HepG2 (cell line): ENCODE data around the gene CD34. TPM values are rescaled to one million over a fixed set of nuclear protein-coding genes. Genes with fewer than 3 reads are reported as not detected.

Experiments
- ATAC-seq: fragments of 200-7000 bp; cut with Tn5 transposase; 3 replicates; pipeline ENCODE4 v1.9.1; 2020; ENCODE audit warnings: mild to moderate bottlenecking, moderate library complexity
- BruUV-seq: library from RNA; stranded (reverse); fragments of 400-500 nt; replicated peaks from 2 replicates; lab custom pipeline; 2021; lab: Mats Ljungman, UMichigan
- CTCF ChIA-PET: fragments of 300-600 bp; formaldehyde crosslinking; extraction: SDS; loops from one replicate; lab custom pipeline; 2021; ENCODE audit warnings: low total read pairs, inconsistent platforms, low intra/inter-chr PET ratio; lab: Yijun Ruan, JAX
- POLR2A ChIA-PET: fragments of 350-600 bp; sonication (Branson Sonifier 250); formaldehyde crosslinking; loops from one replicate; lab custom pipeline; 2020; ENCODE audit warnings: antibody characterized with exemption, inconsistent platforms; lab: Yijun Ruan, JAX
- DNase-seq: peaks from one replicate; pipeline ENCODE4 v3.0.0-alpha.2; 2015; ENCODE audit warnings: low spot score
- FAIRE-seq: peaks from 3 replicates; lab custom pipeline; 2011; peaks lifted over from hg19 to GRCh38; lab: Jason Lieb, UNC
- H2AFZ ChIP-seq: one replicate; pipeline ENCODE4 v1.6.1; 2011; ENCODE audit warnings: low read length, inconsistent platforms
- H3K27ac ChIP-seq: fragments of 300-600 bp; 3 replicates; pipeline ENCODE4 v1.8.0; 2011; ENCODE audit warnings: mixed run types, mild to moderate bottlenecking, mixed read lengths, low read length, inconsistent platforms; ENCODE audit not compliant: insufficient read depth; ENCODE audit errors: extremely low read length
- H3K27me3 ChIP-seq, 2 experiments: fragments of 200-600 bp in 1 of 2; 2 replicates in 1 of 2; 3 replicates in 1 of 2; pipeline versions ENCODE4 v1.6.0 to v1.8.0; 2011; ENCODE audit warnings: low read length in 2 of 2, mild to moderate bottlenecking in 2 of 2, moderate library complexity in 2 of 2, inconsistent platforms in 1 of 2; ENCODE audit not compliant: insufficient read depth in 2 of 2, control insufficient read depth in 1 of 2
- H3K36me3 ChIP-seq, 2 experiments: fragments of 200-600 bp in 1 of 2; replicated peaks in 1 of 2; 2 replicates in 1 of 2; 3 replicates in 1 of 2; pipeline versions ENCODE4 v1.5.1 to v1.8.0; 2011; ENCODE audit warnings: low read length in 2 of 2, inconsistent platforms in 1 of 2; ENCODE audit not compliant: insufficient read depth in 2 of 2, control insufficient read depth in 1 of 2
- H3K4me1 ChIP-seq: 2 replicates; pipeline ENCODE4 v1.5.1; 2012; ENCODE audit warnings: low read length, inconsistent platforms; ENCODE audit not compliant: insufficient read depth
- H3K4me2 ChIP-seq: 2 replicates; pipeline ENCODE4 v1.6.0; 2011; ENCODE audit warnings: low read depth, low read length, inconsistent platforms
- H3K4me3 ChIP-seq, 3 experiments: fragments of 200-600 bp in 1 of 3; sonication (generic), shearing (Covaris generic) in 1 of 3; replicated peaks in 1 of 3; 2 replicates each; pipeline ENCODE4 v1.5.1; 2011 to 2016; ENCODE audit warnings: low read length in 3 of 3, inconsistent platforms in 2 of 3, low read depth in 2 of 3, mild to moderate bottlenecking in 2 of 3, control low read depth in 1 of 3, mixed read lengths in 1 of 3; ENCODE audit not compliant: insufficient read depth in 1 of 3
- H3K79me2 ChIP-seq: one replicate; pipeline ENCODE4 v1.6.1; 2011; ENCODE audit warnings: low read length, inconsistent platforms; ENCODE audit not compliant: insufficient read depth
- H3K9ac ChIP-seq: 2 replicates; pipeline ENCODE4 v1.6.0; 2011; ENCODE audit warnings: mild to moderate bottlenecking, low read depth, low read length, inconsistent platforms; ENCODE audit not compliant: insufficient read depth
- H3K9me3 ChIP-seq: 2 replicates; pipeline ENCODE4 v1.5.1; 2012; ENCODE audit warnings: mild to moderate bottlenecking, low read length
- H4K20me1 ChIP-seq: 2 replicates; pipeline ENCODE4 v1.6.0; 2011; ENCODE audit warnings: inconsistent platforms, mild to moderate bottlenecking, low read length, moderate library complexity; ENCODE audit not compliant: insufficient read depth
- ATF7-NPFF ChIP-seq: sonication (generic); formaldehyde crosslinking; IDR thresholded peaks from 2 replicates; pipeline ENCODE4 v1.8.1; 2023; ENCODE audit warnings: mild to moderate bottlenecking, low read depth, missing genetic modification reagents, moderate library complexity
- ESRRA ChIP-seq: sonication (generic); formaldehyde crosslinking; IDR thresholded peaks from 2 replicates; pipeline ENCODE4 v1.5.1; 2020; ENCODE audit warnings: mild to moderate bottlenecking, low read depth, missing genetic modification reagents
- HNF4A ChIP-seq: sonication (generic); formaldehyde crosslinking; IDR thresholded peaks from 2 replicates; pipeline ENCODE4 v1.4.0; 2020; ENCODE audit warnings: missing genetic modification reagents
- POLR2A ChIP-seq, 2 experiments: IDR thresholded peaks; 2 replicates each; pipeline ENCODE4 v1.6.1; 2011; ENCODE audit warnings: low read depth in 2 of 2, low read length in 2 of 2, mild to moderate bottlenecking in 1 of 2, moderate library complexity in 1 of 2; ENCODE audit not compliant: insufficient read depth in 1 of 2
- RFX1 ChIP-seq: fragments of 450-650 bp; IDR thresholded peaks from 2 replicates; pipeline ENCODE4 v1.6.1; 2017
- SRSF9 ChIP-seq: fragments of 200-400 bp; formaldehyde crosslinking; IDR thresholded peaks from 2 replicates; pipeline ENCODE4 v1.6.1; 2018; ENCODE audit warnings: borderline replicate concordance, mild to moderate bottlenecking, low read depth, low read length; ENCODE audit not compliant: insufficient read depth, poor library complexity, severe bottlenecking
- TCF7L2 ChIP-seq: IDR thresholded peaks from 2 replicates; pipeline ENCODE4 v1.6.1; 2011; ENCODE audit warnings: mild to moderate bottlenecking, low read depth, low read length, moderate library complexity
- ZNF17 ChIP-seq: sonication (generic); formaldehyde crosslinking; IDR thresholded peaks from 2 replicates; pipeline ENCODE4 v1.5.0; 2020; ENCODE audit warnings: mild to moderate bottlenecking, missing genetic modification reagents
- ZNF607 ChIP-seq: sonication (generic); formaldehyde crosslinking; IDR thresholded peaks from 2 replicates; pipeline ENCODE4 v1.5.1; 2020; ENCODE audit warnings: missing genetic modification reagents, mild to moderate bottlenecking, borderline replicate concordance
- ZNF670 ChIP-seq: sonication (generic); formaldehyde crosslinking; IDR thresholded peaks from 2 replicates; pipeline ENCODE4 v1.8.0; 2022; ENCODE audit warnings: mild to moderate bottlenecking, missing genetic modification reagents, borderline replicate concordance
- ZSCAN5A ChIP-seq: sonication (generic); formaldehyde crosslinking; IDR thresholded peaks from 2 replicates; pipeline ENCODE4 v1.8.0; 2022; ENCODE audit warnings: mild to moderate bottlenecking, missing genetic modification reagents, borderline replicate concordance
- WGBS: methylation state at CpG from one replicate; pipeline ENCODE4 v1.1.6; 2017; ENCODE audit warnings: low lambda C conversion rate; 5-methylcytosine and 5-hydroxymethylcytosine counted together
- in situ Hi-C: cut with HindIII; loops from 2 replicates; pipeline ENCODE4 v1.10.0; 2017; ENCODE audit warnings: low pct_unique_long_range_greater_than_20kb; ENCODE audit not compliant: extremely low pct_ligation_motif_present
- intact Hi-C: fragments of 100-400 bp; cut with micrococcal nuclease; formaldehyde crosslinking; loops from one replicate; pipeline ENCODE4 v1.10.0; 2022; ENCODE audit not compliant: unreplicated experiment
- polyA plus RNA-seq, 8 experiments: library from polyadenylated mRNA; depleted of rRNA in 3 of 8; stranded (reverse) in 7 of 8; unstranded in 1 of 8; fragments of >200 nt; fragmentation: Illumina TruSeq in 4 of 8; extraction: Trizol in 4 of 8; gene quantifications; 2 replicates each; pipeline versions ENCODE4 v1.2.1 to v1.2.3, GENCODE V29; 2011 to 2016; ENCODE audit warnings: low read depth in 4 of 8, missing spikeins in 1 of 8, mixed read lengths in 1 of 8; ENCODE audit not compliant: insufficient read depth in 1 of 8
- total RNA-seq, 5 experiments: library from RNA; depleted of rRNA; stranded (reverse); fragments of >200 nt; fragmentation: Illumina TruSeq; extraction: Trizol; gene quantifications; 2 replicates each; pipeline ENCODE4 v1.2.3, GENCODE V29; 2016; ENCODE audit warnings: low read depth in 1 of 5

Gene CD34
- total and polyA plus RNA-seq, 2 of the 13 experiments (the other 11 are each of a cell fraction or from before 2014, with no cell fraction given) = not detected

GRCh38 chr1:207898836-207899235 lies 12.1 kb downstream of the CD34 start:
- no peak overlapping the region for H3K27ac ChIP-seq
- TF ChIP-seq ESRRA (CRISPR knock-in tag) = no peak
- WGBS = 1% methylated on average over 3 of the region's 3 CpGs
- ATAC-seq (no peak), DNase-seq (no peak), FAIRE-seq (no peak)
- no TSS peak for BruUV-seq
- intact Hi-C loops (no loop called here), in situ Hi-C loops (loop anchor here (5.0 kb wide), 1 partner anchor 63 kb away; no protein-coding TSS in a partner anchor)
- POLR2A ChIA-PET = no interaction called here
- H3K4me1 ChIP-seq = no peaks in the 10 kb centered on the region
- H2AFZ ChIP-seq = no peak overlapping the region
- no peaks in the 10 kb centered on the region for H4K20me1 ChIP-seq
- no peaks in the 10 kb centered on the region for H3K9me3 ChIP-seq
- CTCF ChIA-PET = no interaction called here
- H3K27me3 ChIP-seq = no peaks in the 10 kb centered on the region
- H3K9ac ChIP-seq = no peak overlapping the region
- no peak overlapping the region for H3K4me3 ChIP-seq
- no peaks in the 10 kb centered on the region for H3K36me3 ChIP-seq
- no peak overlapping the region for H3K4me2 ChIP-seq
- no peaks in the 10 kb centered on the region for H3K79me2 ChIP-seq

- DNase-seq (no peak), FAIRE-seq (no peak), ATAC-seq (no peak)
- no peaks in the 10 kb centered on the region for H3K9me3 ChIP-seq
- intact Hi-C loops (no loop called here), in situ Hi-C loops (loop anchor here (5.0 kb wide), 1 partner anchor 64 kb away; no protein-coding TSS in a partner anchor)
- H3K4me1 ChIP-seq = no peaks in the 10 kb centered on the region
- no peaks in the 10 kb centered on the region for H3K79me2 ChIP-seq
- no peak overlapping the region for H3K27ac ChIP-seq
- no peak overlapping the region for H2AFZ ChIP-seq
- H3K9ac ChIP-seq = no peak overlapping the region
- no peak overlapping the region for H3K4me2 ChIP-seq
- no peaks in the 10 kb centered on the region for H4K20me1 ChIP-seq
- ChIA-PET CTCF (no interaction called here), POLR2A (no interaction called here)
- no peak overlapping the region for H3K4me3 ChIP-seq
- no peaks in the 10 kb centered on the region for H3K36me3 ChIP-seq
- 0% methylated on average over 2 of the region's 2 CpGs for WGBS
- no peaks in the 10 kb centered on the region for H3K27me3 ChIP-seq
- TF ChIP-seq ZNF607 (CRISPR knock-in tag) (no peak), RFX1 (no peak), HNF4A (CRISPR knock-in tag) (no peak), ZNF670 (CRISPR knock-in tag) (no peak), ATF7-NPFF (CRISPR knock-in tag) (no peak), ZNF17 (CRISPR knock-in tag) (no peak), SRSF9 (no peak), TCF7L2 (no peak), POLR2A (IDR thresholded peaks at IDR 0.05; ENCODE audit: insufficient read depth in 1 of 2, low read depth in 2 of 2, low read length in 2 of 2) (no peak), ZSCAN5A (CRISPR knock-in tag) (no peak)
- no TSS peak for BruUV-seq
Measured at GRCh38 chr1:207898260-207898659, 12.7 kb downstream of the CD34 start.
